Mucosa of stomach (tissue), 1 donor: ENCODE results near the gene GALM.

Experiments used
- H3K27me3 ChIP-seq: one replicate; pipeline ENCODE4 v1.7.0; 2013; ENCODE audit warnings: mild to moderate bottlenecking, low read length; ENCODE audit not compliant: control insufficient read depth, insufficient read depth
- H3K36me3 ChIP-seq: one replicate; pipeline ENCODE4 v1.7.0; 2013; ENCODE audit warnings: low read length; ENCODE audit not compliant: control insufficient read depth, insufficient read depth
- H3K4me1 ChIP-seq: one replicate; pipeline ENCODE4 v1.7.0; 2013; ENCODE audit warnings: mild to moderate bottlenecking, low read length; ENCODE audit not compliant: control insufficient read depth, insufficient read depth
- H3K4me3 ChIP-seq: one replicate; pipeline ENCODE4 v1.7.0; 2013; ENCODE audit warnings: low read length
- H3K9ac ChIP-seq: one replicate; pipeline ENCODE4 v1.7.0; 2013; ENCODE audit warnings: mild to moderate bottlenecking, low read length, moderate library complexity
- H3K9me3 ChIP-seq: one replicate; pipeline ENCODE4 v1.7.0; 2013; ENCODE audit warnings: mild to moderate bottlenecking, low read length, moderate library complexity; ENCODE audit not compliant: control insufficient read depth
- donor health status: Pancreatic carcinoma.

Gene GALM

GRCh38 chr2:38740851-38741731 is 75.2 kb downstream of the GALM start:
- H3K4me1 ChIP-seq: peaks cover 3% of the 10 kb centered on the region
- H3K9ac ChIP-seq: no peak overlapping the region
- no peaks in the 10 kb centered on the region for H3K27me3 ChIP-seq
- no peaks in the 10 kb centered on the region for H3K9me3 ChIP-seq
- H3K36me3 ChIP-seq: no peaks in the 10 kb centered on the region
- no peak overlapping the region for H3K4me3 ChIP-seq

GRCh38 chr2:38742797-38743559 is 77.1 kb downstream of the GALM start:
- no peaks in the 10 kb centered on the region for H3K9me3 ChIP-seq
- H3K9ac ChIP-seq: no peak overlapping the region
- H3K4me1 ChIP-seq: peaks cover 14% of the 10 kb centered on the region
- peaks cover 5% of the 10 kb centered on the region for H3K36me3 ChIP-seq
- no peaks in the 10 kb centered on the region for H3K27me3 ChIP-seq
- no peak overlapping the region for H3K4me3 ChIP-seq

- peaks cover 14% of the 10 kb centered on the region for H3K4me1 ChIP-seq
- H3K27me3 ChIP-seq: no peaks in the 10 kb centered on the region
- no peaks in the 10 kb centered on the region for H3K9me3 ChIP-seq
- H3K9ac ChIP-seq: no peak overlapping the region
- peaks cover 12% of the 10 kb centered on the region for H3K36me3 ChIP-seq
- H3K4me3 ChIP-seq: no peak overlapping the region
These were observed 77.9 kb downstream of the GALM start for GRCh38 chr2:38743672-38744398.

GRCh38 chr2:38744399-38744780 is 78.5 kb downstream of the GALM start:
- H3K9me3 ChIP-seq: no peaks in the 10 kb centered on the region
- no peak overlapping the region for H3K4me3 ChIP-seq
- no peak overlapping the region for H3K9ac ChIP-seq
- H3K4me1 ChIP-seq: peaks cover 14% of the 10 kb centered on the region
- peaks cover 12% of the 10 kb centered on the region for H3K36me3 ChIP-seq
- H3K27me3 ChIP-seq: no peaks in the 10 kb centered on the region

GRCh38 chr2:38745267-38745666 is 79.4 kb downstream of the GALM start:
- no peak overlapping the region for H3K9ac ChIP-seq
- H3K9me3 ChIP-seq: no peaks in the 10 kb centered on the region
- peaks cover 12% of the 10 kb centered on the region for H3K36me3 ChIP-seq
- no peak overlapping the region for H3K4me3 ChIP-seq
- peaks cover 14% of the 10 kb centered on the region for H3K4me1 ChIP-seq
- H3K27me3 ChIP-seq: no peaks in the 10 kb centered on the region

- H3K4me1 ChIP-seq: peaks cover 19% of the 10 kb centered on the region
- H3K36me3 ChIP-seq: peaks cover 12% of the 10 kb centered on the region
- no peaks in the 10 kb centered on the region for H3K27me3 ChIP-seq
- H3K4me3 ChIP-seq: no peak overlapping the region
- no peak overlapping the region for H3K9ac ChIP-seq
- no peaks in the 10 kb centered on the region for H3K9me3 ChIP-seq
These were observed 81.1 kb downstream of the GALM start for GRCh38 chr2:38747007-38747424.

GRCh38 chr2:38747819-38748218 is 81.9 kb downstream of the GALM start:
- H3K4me3 ChIP-seq: no peak overlapping the region
- H3K27me3 ChIP-seq: no peaks in the 10 kb centered on the region
- H3K4me1 ChIP-seq: peaks cover 19% of the 10 kb centered on the region
- H3K9me3 ChIP-seq: no peaks in the 10 kb centered on the region
- peaks cover 12% of the 10 kb centered on the region for H3K36me3 ChIP-seq
- no peak overlapping the region for H3K9ac ChIP-seq

GRCh38 chr2:38748391-38748790 is 82.5 kb downstream of the GALM start:
- peaks cover 19% of the 10 kb centered on the region for H3K4me1 ChIP-seq
- no peak overlapping the region for H3K9ac ChIP-seq
- H3K27me3 ChIP-seq: no peaks in the 10 kb centered on the region
- no peak overlapping the region for H3K4me3 ChIP-seq
- no peaks in the 10 kb centered on the region for H3K9me3 ChIP-seq
- H3K36me3 ChIP-seq: peaks cover 12% of the 10 kb centered on the region

- Histone ChIP-seq H3K9me3 (no peaks in the 10 kb centered on the region), H3K9ac (peak overlapping the region; percentile 100), H3K4me3 (peak overlapping the region; percentile 99), H3K27me3 (no peaks in the 10 kb centered on the region), H3K36me3 (peaks cover 12% of the 10 kb centered on the region), H3K4me1 (peaks cover 19% of the 10 kb centered on the region)
These were observed 83.3 kb downstream of the GALM start for GRCh38 chr2:38748943-38749804.

- Histone ChIP-seq H3K9ac (peak overlapping the region; percentile 100), H3K4me3 (peak overlapping the region; percentile 99), H3K27me3 (no peaks in the 10 kb centered on the region), H3K4me1 (peaks cover 19% of the 10 kb centered on the region), H3K9me3 (no peaks in the 10 kb centered on the region), H3K36me3 (peaks cover 12% of the 10 kb centered on the region)
These were observed 84.3 kb downstream of the GALM start for GRCh38 chr2:38750011-38750890.
